Motor neuron (in vitro differentiated cells): ENCODE measurements around the gene B4GALNT4. TPM values are rescaled to one million over a fixed set of nuclear protein-coding genes. Genes with fewer than 3 reads are reported as not detected.
"Not testable (repeated sequence)": the region's sequence is repeated elsewhere in the genome, so short reads cannot be mapped to it uniquely, and the experiment has no call there.

Source experiments
- ATAC-seq, 8 experiments: fragments of 200-7000 bp; cut with Tn5 transposase; replicated peaks in 6 of 8; 2 replicates each; pipeline ENCODE4 v1.8.0; 2021; ENCODE audit warnings: mild to moderate bottlenecking in 8 of 8, moderate library complexity in 8 of 8
- H3K27ac ChIP-seq, 2 donors: fragments of 250-450 bp; sonication (Bioruptor Pico); 2 replicates each; pipeline ENCODE4 v1.9.0; 2021; ENCODE audit warnings: antibody characterized with exemption in 2 of 2, mild to moderate bottlenecking in 2 of 2, moderate library complexity in 1 of 2
- H3K4me1 ChIP-seq, 2 donors: fragments of 250-450 bp; sonication (Bioruptor Pico); replicated peaks in 1 of 2; 2 replicates each; pipeline ENCODE4 v1.6.1; 2021; ENCODE audit warnings: antibody characterized with exemption in 2 of 2, mild to moderate bottlenecking in 2 of 2, moderate library complexity in 1 of 2
- H3K4me3 ChIP-seq, 5 donors: fragments of 250-450 bp; sonication (Bioruptor Pico); 2 replicates each; pipeline ENCODE4 v1.9.0; 2021; ENCODE audit warnings: antibody characterized with exemption in 5 of 5, mild to moderate bottlenecking in 5 of 5, moderate library complexity in 4 of 5
- WGBS, 10 experiments: fragments of 450-650 bp; shearing (Covaris generic); methylation state at CpG; one replicate each; pipeline ENCODE4 v1.0.0; 2022; 5-methylcytosine and 5-hydroxymethylcytosine counted together
- in situ Hi-C, 9 experiments: fragments of 400-800 bp; cut with MboI; loops; one replicate each; pipeline ENCODE4 v1.15.0; 2021; ENCODE audit warnings: low sequenced_read_pairs in 9 of 9, low pct_unique_long_range_greater_than_20kb in 2 of 9; ENCODE audit not compliant: unreplicated experiment in 9 of 9
- total RNA-seq, 8 experiments: library from RNA; unstranded; fragments of 300-600 nt; gene quantifications; 2 replicates each; pipeline versions ENCODE4 v1.2.3 to v1.2.4, GENCODE V29; 2022

B4GALNT4 gene
- total RNA-seq, 8 experiments from 2014 or later: 9.7 to 103 (median 70.9) TPM

- in situ Hi-C loops: no loop called here
- H3K4me1 ChIP-seq: peaks cover 12 to 21% of the 10 kb centered on the region in 2 donors
- peak in 6 of 8 experiments; percentile 2 to 90 (median 65) for ATAC-seq
- peak overlapping the region in 4 of 5 donors; percentile 12 to 35 (median 23) for H3K4me3 ChIP-seq
- 30 to 60% (median 36%) methylated on average over 2 to 11 of the region's 43 CpGs; no CpG with 5 or more reads in 6 of the 10 experiments for WGBS, 10 experiments
- H3K27ac ChIP-seq: no peak overlapping the region
Observed at GRCh38 chr11:396948-397548, 27.7 kb downstream of the B4GALNT4 start.

- H3K4me1 ChIP-seq: peaks cover 5 to 10% of the 10 kb centered on the region in 2 donors
- ATAC-seq: no peak
- 80% methylated on average over 1 of the region's 20 CpGs; no CpG with 5 or more reads in 9 of the 10 experiments for WGBS, 10 experiments
- in situ Hi-C loops: no loop called here
- H3K27ac ChIP-seq: no peak overlapping the region
- H3K4me3 ChIP-seq: no peak overlapping the region
Observed at GRCh38 chr11:398826-399225, 29.5 kb downstream of the B4GALNT4 start.

GRCh38 chr11:399731-400211 is 30.5 kb downstream of the B4GALNT4 start:
- no peak for ATAC-seq
- Histone ChIP-seq H3K4me1 (peaks cover 5 to 10% of the 10 kb centered on the region in 2 donors), H3K27ac (no peak overlapping the region), H3K4me3 (no peak overlapping the region)
- in situ Hi-C loops: no loop called here
- 26 to 80% methylated on average over 1 to 4 of the region's 21 CpGs; no CpG with 5 or more reads in 8 of the 10 experiments for WGBS, 10 experiments

DNA sequence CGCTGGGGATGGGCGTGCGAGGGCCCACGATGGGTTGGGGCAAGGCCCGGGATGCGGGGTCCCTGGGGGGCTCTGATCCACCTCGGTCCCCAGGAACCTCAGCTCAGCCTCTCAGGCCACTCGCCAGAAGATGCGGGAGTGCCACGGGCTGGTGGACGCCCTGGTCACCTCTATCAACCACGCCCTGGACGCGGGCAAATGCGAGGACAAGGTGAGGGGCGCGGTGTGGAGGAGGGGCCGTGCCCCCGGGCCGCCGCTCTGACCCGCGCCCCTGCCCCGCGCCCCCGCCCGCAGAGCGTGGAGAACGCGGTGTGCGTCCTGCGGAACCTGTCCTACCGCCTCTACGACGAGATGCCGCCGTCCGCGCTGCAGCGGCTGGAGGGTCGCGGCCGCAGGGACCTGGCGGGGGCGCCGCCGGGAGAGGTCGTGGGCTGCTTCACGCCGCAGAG is 31.0 kb downstream of the B4GALNT4 start:
- no peak for ATAC-seq
- Histone ChIP-seq H3K4me3 (no peak overlapping the region), H3K27ac (no peak overlapping the region), H3K4me1 (peaks cover 5 to 10% of the 10 kb centered on the region in 2 donors)
- in situ Hi-C loops: no loop called here
- WGBS, 10 experiments: 28 to 55% methylated on average over 4 to 8 of the region's 50 CpGs; no CpG with 5 or more reads in 8 of the 10 experiments

- WGBS, 10 experiments: no CpG with 5 or more reads among the region's 52 CpGs
- H3K27ac ChIP-seq, in situ Hi-C loops, ATAC-seq, H3K4me3 ChIP-seq: not testable (repeated sequence)
- H3K4me1 ChIP-seq: peaks cover 11 to 14% of the 10 kb centered on the region in 2 donors
Observed at GRCh38 chr11:401196-401595, 31.9 kb downstream of the B4GALNT4 start.

GRCh38 chr11:403021-403760 is 33.9 kb downstream of the B4GALNT4 start:
- H3K4me3 ChIP-seq: no peak overlapping the region
- in situ Hi-C loops: no loop called here
- WGBS, 10 experiments: no CpG with 5 or more reads among the region's 55 CpGs
- peaks cover 16 to 18% of the 10 kb centered on the region in 2 donors for H3K4me1 ChIP-seq
- no peak overlapping the region for H3K27ac ChIP-seq
- ATAC-seq: no peak

- in situ Hi-C loops: no loop called here
- 60 to 90% (median 80%) methylated on average over 1 to 16 of the region's 27 CpGs; no CpG with 5 or more reads in 5 of the 10 experiments for WGBS, 10 experiments
- no peak for ATAC-seq
- Histone ChIP-seq H3K27ac (no peak overlapping the region), H3K4me1 (peaks cover 16 to 18% of the 10 kb centered on the region in 2 donors), H3K4me3 (no peak overlapping the region)
Observed at GRCh38 chr11:403761-404431, 34.6 kb downstream of the B4GALNT4 start.

DNA sequence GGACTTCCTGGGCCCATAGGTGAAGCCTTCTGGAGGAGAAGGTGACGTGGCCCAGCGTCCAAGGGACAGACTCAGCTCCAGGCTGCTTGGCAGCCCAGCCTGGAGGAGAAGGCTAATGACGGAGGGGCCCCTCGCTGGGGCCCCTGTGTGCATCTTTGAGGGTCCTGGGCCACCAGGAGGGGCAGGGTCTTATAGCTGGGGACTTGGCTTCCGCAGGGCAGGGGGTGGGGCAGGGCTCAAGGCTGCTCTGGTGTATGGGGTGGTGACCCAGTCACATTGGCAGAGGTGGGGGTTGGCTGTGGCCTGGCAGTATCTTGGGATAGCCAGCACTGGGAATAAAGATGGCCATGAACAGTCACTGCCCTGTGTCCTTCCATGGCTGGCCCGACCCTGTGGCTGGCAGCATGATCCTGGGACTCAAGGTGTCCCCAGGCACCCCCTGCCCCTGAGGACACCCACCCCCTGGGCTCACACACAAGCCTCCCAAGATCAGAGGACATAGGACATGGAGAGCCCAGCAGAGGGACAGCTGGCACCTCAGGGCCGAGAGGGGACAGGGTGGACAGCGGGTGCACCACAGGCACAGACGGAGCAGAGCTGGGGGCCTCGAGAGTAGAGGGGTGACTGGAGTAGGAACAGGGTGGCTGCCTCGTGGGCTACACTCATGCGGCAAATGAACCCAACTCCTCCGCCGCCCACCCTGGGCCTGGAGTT is 35.4 kb downstream of the B4GALNT4 start:
- WGBS, 10 experiments: 80 to 100% methylated on average over 1 of the region's 14 CpGs; no CpG with 5 or more reads in 8 of the 10 experiments
- no peak overlapping the region for H3K4me3 ChIP-seq
- ATAC-seq: no peak
- peaks cover 14 to 17% of the 10 kb centered on the region in 2 donors for H3K4me1 ChIP-seq
- no peak overlapping the region for H3K27ac ChIP-seq
- in situ Hi-C loops: no loop called here

- H3K4me3 ChIP-seq: no peak overlapping the region
- 30 to 74% methylated on average over 4 to 7 of the region's 17 CpGs; no CpG with 5 or more reads in 8 of the 10 experiments for WGBS, 10 experiments
- peak in 5 of 8 experiments; percentile 1 to 24 (median 4) for ATAC-seq
- peaks cover 11 to 17% of the 10 kb centered on the region in 2 donors for H3K4me1 ChIP-seq
- no peak overlapping the region for H3K27ac ChIP-seq
- in situ Hi-C loops: no loop called here
Observed at GRCh38 chr11:405323-405953, 36.1 kb downstream of the B4GALNT4 start.

DNA sequence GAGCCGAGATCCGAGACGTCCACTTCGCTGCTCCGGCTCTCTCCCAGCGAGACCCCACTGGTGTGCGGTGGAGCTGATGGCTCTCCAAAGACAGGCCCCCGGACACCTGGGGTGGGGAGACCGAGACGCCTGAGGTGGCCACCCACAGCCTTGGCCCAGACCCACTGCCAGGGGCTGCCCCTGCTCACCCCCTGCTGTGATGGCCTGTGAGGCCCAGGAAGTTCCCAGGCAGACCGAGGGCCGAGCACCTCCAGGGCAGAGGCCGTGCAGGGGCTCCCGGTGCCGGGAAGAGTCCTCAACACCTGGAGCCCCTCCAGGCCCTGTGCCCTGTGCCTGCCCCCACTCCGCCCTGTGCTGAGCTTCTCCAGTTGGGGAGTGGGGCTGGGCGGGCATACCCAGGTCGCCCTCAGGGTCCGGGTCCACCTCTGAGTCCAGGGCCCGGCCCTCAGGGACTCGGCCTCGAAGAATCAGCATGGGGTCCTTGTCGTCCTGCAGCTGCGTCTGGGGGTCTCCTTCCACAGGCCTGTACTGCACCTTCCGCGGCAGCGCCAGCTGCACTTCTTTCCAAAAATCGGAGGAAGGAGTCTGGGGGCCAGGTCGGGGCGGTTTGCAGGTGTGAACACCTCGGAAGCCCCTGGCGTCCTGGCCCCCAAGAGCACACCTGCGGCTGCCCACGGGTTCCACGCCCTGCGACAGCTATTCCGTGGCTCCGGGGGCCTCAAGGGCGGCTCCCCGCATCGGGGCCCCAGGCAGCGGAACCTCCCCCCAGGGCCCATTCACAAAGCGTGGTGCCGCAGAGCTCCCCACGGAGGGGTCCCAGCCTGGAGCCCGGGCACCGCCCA is 36.9 kb downstream of the B4GALNT4 start:
- peak overlapping the region; percentile 16 to 63 for H3K27ac ChIP-seq
- ATAC-seq: peak in 6 of 8 experiments; percentile 0 to 6 (median 2)
- 40 to 100% (median 98%) methylated on average over 1 to 6 of the region's 47 CpGs; no CpG with 5 or more reads in 6 of the 10 experiments for WGBS, 10 experiments
- in situ Hi-C loops: no loop called here
- peaks cover 11 to 17% of the 10 kb centered on the region in 2 donors for H3K4me1 ChIP-seq
- H3K4me3 ChIP-seq: peak overlapping the region; percentile 30 to 40 (median 37)

DNA sequence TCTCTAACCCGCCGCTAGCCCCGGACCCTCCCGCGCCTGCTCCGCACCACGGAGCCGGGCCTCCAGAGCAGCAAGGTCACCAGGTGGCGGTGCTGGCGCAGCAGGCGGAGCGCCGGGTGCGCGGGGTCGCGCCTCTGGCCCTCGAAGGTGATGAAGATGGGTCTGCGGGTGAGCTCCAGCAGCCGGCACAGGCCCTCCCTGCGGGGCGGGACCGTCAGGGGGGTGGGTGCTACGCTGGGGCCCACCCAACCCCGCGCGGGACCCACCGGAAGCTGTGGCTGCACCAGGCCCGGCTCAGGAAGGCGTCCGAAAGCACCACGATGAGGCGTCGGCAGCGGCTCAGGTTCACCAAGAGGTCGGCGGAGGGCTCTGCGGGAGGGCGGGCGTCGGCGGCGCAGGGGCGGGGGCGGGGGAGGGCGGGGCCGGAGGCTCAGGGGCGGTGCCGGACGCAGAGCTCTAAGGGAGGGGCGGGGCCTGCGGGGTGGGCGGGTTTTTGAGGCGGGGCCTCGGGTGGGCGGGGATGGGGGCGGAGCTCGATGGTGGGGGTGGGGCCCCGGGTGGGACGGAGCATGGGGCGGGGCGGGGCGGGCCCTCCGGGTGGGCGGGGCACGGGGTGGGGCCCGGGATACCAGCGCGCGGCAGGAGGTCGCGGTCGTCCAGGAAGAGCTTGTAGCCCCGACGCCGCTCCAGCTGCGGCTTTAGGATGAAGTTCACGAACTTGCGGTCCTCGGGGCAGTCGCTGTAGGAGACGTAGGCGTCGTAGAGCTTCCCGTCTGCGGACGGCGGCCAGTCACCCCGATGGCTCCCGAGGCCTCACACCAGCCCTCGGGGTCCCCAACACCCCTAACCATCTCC is 37.7 kb downstream of the B4GALNT4 start:
- peak overlapping the region; percentile 30 to 40 (median 37) for H3K4me3 ChIP-seq
- H3K27ac ChIP-seq: peak overlapping the region; percentile 16 to 63
- H3K4me1 ChIP-seq: peaks cover 11 to 17% of the 10 kb centered on the region in 2 donors
- ATAC-seq: peak; percentile 68 to 92 (median 82)
- in situ Hi-C loops: no loop called here
- no CpG with 5 or more reads among the region's 91 CpGs for WGBS, 10 experiments
